HG02938 (cell line): ENCODE data around the gene TJAP1.

Experiments used
- ATAC-seq: cut with Tn5 transposase; IDR thresholded peaks from one replicate; pipeline ENCODE4 v1.9.1; 2021; ENCODE audit warnings: mild to moderate bottlenecking, moderate library complexity; ENCODE audit not compliant: unreplicated experiment

TJAP1 gene

GRCh38 chr6:43503443-43503842 lies 26.1 kb downstream of the TJAP1 start:
- no peak for ATAC-seq

GRCh38 chr6:43504756-43505593 lies 27.6 kb downstream of the TJAP1 start:
- no peak for ATAC-seq

GRCh38 chr6:43505718-43506117 lies 28.3 kb downstream of the TJAP1 start:
- ATAC-seq: no peak

GRCh38 chr6:43506171-43506570 lies 28.8 kb downstream of the TJAP1 start:
- ATAC-seq: no peak

- no peak for ATAC-seq
Measured at GRCh38 chr6:43506667-43507471, 29.5 kb downstream of the TJAP1 start.

GRCh38 chr6:43508481-43509141 lies 31.2 kb downstream of the TJAP1 start:
- ATAC-seq: no peak

GRCh38 chr6:43509142-43509983 lies 32.0 kb downstream of the TJAP1 start:
- ATAC-seq: no peak

- ATAC-seq: peak; percentile 54
Measured at GRCh38 chr6:43509984-43510826, 32.8 kb downstream of the TJAP1 start, which contains the start of gene LRRC73. Gene LRRC73 (minus strand): TSS chr6:43510346. CDS start chr6:43509785, 561 bp downstream.

GRCh38 chr6:43510827-43511163 lies 33.4 kb downstream of the TJAP1 start:
- ATAC-seq: no peak

GRCh38 chr6:43511824-43512415 lies 34.5 kb downstream of the TJAP1 start:
- no peak for ATAC-seq

GRCh38 chr6:43515808-43516207 lies 38.4 kb downstream of the TJAP1 start:
- no peak for ATAC-seq

GRCh38 chr6:43516367-43516696 lies 39.0 kb downstream of the TJAP1 start:
- ATAC-seq: no peak

GRCh38 chr6:43516697-43517504 lies 39.5 kb downstream of the TJAP1 start, which contains the start of the genes POLR1C and YIPF3:
Gene POLR1C (plus strand): TSS chr6:43517089. CDS start chr6:43517110, 21 bp downstream.
Gene YIPF3 (minus strand): TSS chr6:43516926. CDS start chr6:43516807, 119 bp downstream.
- ATAC-seq: peak; percentile 93

- no peak for ATAC-seq
Measured at GRCh38 chr6:43517505-43518357, 40.4 kb downstream of the TJAP1 start.

GRCh38 chr6:43520097-43520496 lies 42.7 kb downstream of the TJAP1 start:
- no peak for ATAC-seq

GRCh38 chr6:43521836-43522235 lies 44.5 kb downstream of the TJAP1 start:
- no peak for ATAC-seq

GRCh38 chr6:43522547-43523261 lies 45.3 kb downstream of the TJAP1 start:
- no peak for ATAC-seq
